ENCODE measurements around the gene ME1. TPM values are rescaled to one million over a fixed set of nuclear protein-coding genes. Genes with fewer than 3 reads are reported as not detected.
A peak's percentile ranks its signal among the peaks of the same experiment; 100 is the strongest.

The ME1 gene
- total RNA-seq, 1 donor from 2014 or later = 88.7 TPM

GRCh38 chr6:83221276-83221675 lies 209.6 kb downstream of the ME1 start:
- H3K27me3 Mint-ChIP-seq (ENCODE audit: low read depth) = no peaks in the 10 kb centered on the region
- DNase-seq (ENCODE audit: low spot score) = no peak
- TF ChIP-seq CTCF (IDR thresholded peaks at IDR 0.05) = no peak
- peak overlapping the region; percentile 43 for H3K27ac Mint-ChIP-seq (ENCODE audit: unreplicated experiment)
- no peak overlapping the region for H3K4me3 Mint-ChIP-seq (ENCODE audit: unreplicated experiment)
- peaks cover 64% of the 10 kb centered on the region for H3K4me1 Mint-ChIP-seq (ENCODE audit: low read depth)
- H3K36me3 Mint-ChIP-seq (ENCODE audit: low read depth) = peaks cover 10% of the 10 kb centered on the region
- no peaks in the 10 kb centered on the region for H3K9me3 Mint-ChIP-seq (ENCODE audit: low read depth)

GRCh38 chr6:83220121-83220520 lies 210.7 kb downstream of the ME1 start:
- TF ChIP-seq CTCF (IDR thresholded peaks at IDR 0.05) = no peak
- H3K36me3 Mint-ChIP-seq (ENCODE audit: low read depth) = peaks cover 10% of the 10 kb centered on the region
- no peak for DNase-seq (ENCODE audit: low spot score)
- no peak overlapping the region for H3K4me3 Mint-ChIP-seq (ENCODE audit: unreplicated experiment)
- H3K4me1 Mint-ChIP-seq (ENCODE audit: low read depth) = peaks cover 68% of the 10 kb centered on the region
- no peaks in the 10 kb centered on the region for H3K27me3 Mint-ChIP-seq (ENCODE audit: low read depth)
- H3K27ac Mint-ChIP-seq (ENCODE audit: unreplicated experiment) = no peak overlapping the region
- H3K9me3 Mint-ChIP-seq (ENCODE audit: low read depth) = no peaks in the 10 kb centered on the region

GRCh38 chr6:83218646-83219045 lies 212.2 kb downstream of the ME1 start:
- no peak overlapping the region for H3K27ac Mint-ChIP-seq (ENCODE audit: unreplicated experiment)

GRCh38 chr6:83216806-83217205 lies 214.0 kb downstream of the ME1 start:
- peaks cover 12% of the 10 kb centered on the region for H3K36me3 Mint-ChIP-seq (ENCODE audit: low read depth)
- peak overlapping the region; percentile 72 for H3K27ac Mint-ChIP-seq (ENCODE audit: unreplicated experiment)
- peaks cover 60% of the 10 kb centered on the region for H3K4me1 Mint-ChIP-seq (ENCODE audit: low read depth)
- no peaks in the 10 kb centered on the region for H3K9me3 Mint-ChIP-seq (ENCODE audit: low read depth)
- DNase-seq (ENCODE audit: low spot score) = no peak
- TF ChIP-seq CTCF (IDR thresholded peaks at IDR 0.05) = no peak
- no peak overlapping the region for H3K4me3 Mint-ChIP-seq (ENCODE audit: unreplicated experiment)
- H3K27me3 Mint-ChIP-seq (ENCODE audit: low read depth) = no peaks in the 10 kb centered on the region

More at GRCh38 chr6:83218646-83219045, 212.2 kb downstream of the ME1 start:
- no peaks in the 10 kb centered on the region for H3K9me3 Mint-ChIP-seq (ENCODE audit: low read depth)
- H3K36me3 Mint-ChIP-seq (ENCODE audit: low read depth) = peaks cover 12% of the 10 kb centered on the region
- H3K4me1 Mint-ChIP-seq (ENCODE audit: low read depth) = peaks cover 73% of the 10 kb centered on the region
- no peaks in the 10 kb centered on the region for H3K27me3 Mint-ChIP-seq (ENCODE audit: low read depth)
- H3K4me3 Mint-ChIP-seq (ENCODE audit: unreplicated experiment) = no peak overlapping the region
- DNase-seq (ENCODE audit: low spot score) = no peak
- no peak for TF ChIP-seq CTCF (IDR thresholded peaks at IDR 0.05)

- Mint-ChIP-seq H3K4me1 (ENCODE audit: low read depth) (peaks cover 57% of the 10 kb centered on the region), H3K27me3 (ENCODE audit: low read depth) (no peaks in the 10 kb centered on the region), H3K27ac (ENCODE audit: unreplicated experiment) (peak overlapping the region; percentile 90), H3K9me3 (ENCODE audit: low read depth) (no peaks in the 10 kb centered on the region), H3K4me3 (ENCODE audit: unreplicated experiment) (no peak overlapping the region), H3K36me3 (ENCODE audit: low read depth) (peaks cover 16% of the 10 kb centered on the region)
- TF ChIP-seq CTCF (IDR thresholded peaks at IDR 0.05) = peak; percentile 90
- DNase-seq (ENCODE audit: low spot score) = no peak
These were observed 215.5 kb downstream of the ME1 start for GRCh38 chr6:83215131-83216047.

All from chondrocyte (in vitro differentiated cells).